Brain microvascular endothelial cell (primary cell): ENCODE measurements around the gene BBS9.
"Not testable (repeated sequence)": the region's sequence is repeated elsewhere in the genome, so short reads cannot be mapped to it uniquely, and the experiment has no call there.

ENCODE experiments used
- DNase-seq: peaks from one replicate; pipeline ENCODE4 v3.0.0-alpha.2; 2020
- H3K27ac ChIP-seq: fragments of 250-450 bp; sonication (Bioruptor Pico); 2 replicates; pipeline ENCODE4 v1.5.1; 2020; ENCODE audit warnings: mild to moderate bottlenecking, moderate library complexity
- H3K27me3 ChIP-seq: fragments of 250-450 bp; sonication (Bioruptor Pico); replicated peaks from 2 replicates; pipeline ENCODE4 v1.5.1; 2020; ENCODE audit warnings: mild to moderate bottlenecking
- H3K36me3 ChIP-seq: fragments of 250-450 bp; sonication (Bioruptor Pico); replicated peaks from 2 replicates; pipeline ENCODE4 v1.5.1; 2020; ENCODE audit warnings: mild to moderate bottlenecking
- H3K4me3 ChIP-seq: 2 replicates; pipeline ENCODE4 v1.5.1; 2011; ENCODE audit warnings: low read depth, mild to moderate bottlenecking, control low read depth, low read length, moderate library complexity
- CTCF ChIP-seq: IDR thresholded peaks from 2 replicates; pipeline ENCODE4 v1.5.1; 2011; ENCODE audit warnings: low read depth, mild to moderate bottlenecking, moderate library complexity, low read length, control low read depth, inconsistent platforms; ENCODE audit errors: missing control alignments
- in situ Hi-C: cut with HindIII; loops from 2 replicates; pipeline ENCODE4 v1.10.0; 2017; ENCODE audit warnings: low sequenced_read_pairs, low pct_ligation_motif_present

BBS9 gene

GRCh38 chr7:33091111-33091531 is 38.2 kb upstream of the BBS9 start:
- no peak for TF ChIP-seq CTCF
- in situ Hi-C loops = no loop called here
- Histone ChIP-seq H3K4me3 (no peak overlapping the region), H3K27me3 (no peaks in the 10 kb centered on the region), H3K27ac (no peak overlapping the region), H3K36me3 (peaks cover 10% of the 10 kb centered on the region)
- no peak for DNase-seq

GRCh38 chr7:33091641-33092191 is 37.6 kb upstream of the BBS9 start:
- TF ChIP-seq CTCF = no peak
- no peak for DNase-seq
- H3K4me3 ChIP-seq = no peak overlapping the region
- peaks cover 15% of the 10 kb centered on the region for H3K36me3 ChIP-seq
- no peak overlapping the region for H3K27ac ChIP-seq
- in situ Hi-C loops = no loop called here
- no peaks in the 10 kb centered on the region for H3K27me3 ChIP-seq

GRCh38 chr7:33093266-33093665 is 36.1 kb upstream of the BBS9 start:
- H3K36me3 ChIP-seq = peaks cover 24% of the 10 kb centered on the region

GRCh38 chr7:33094745-33095275 is 34.6 kb upstream of the BBS9 start:
- DNase-seq, in situ Hi-C loops, H3K27me3 ChIP-seq, H3K27ac ChIP-seq, H3K4me3 ChIP-seq: not testable (repeated sequence)
- H3K36me3 ChIP-seq = peaks cover 34% of the 10 kb centered on the region

More at GRCh38 chr7:33093266-33093665, 36.1 kb upstream of the BBS9 start:
- Histone ChIP-seq H3K4me3 (no peak overlapping the region), H3K27me3 (no peaks in the 10 kb centered on the region), H3K27ac (no peak overlapping the region)
- DNase-seq = no peak
- in situ Hi-C loops = no loop called here
- TF ChIP-seq CTCF = no peak

- in situ Hi-C loops = no loop called here
- no peak for DNase-seq
- H3K36me3 ChIP-seq = peaks cover 44% of the 10 kb centered on the region
- TF ChIP-seq CTCF = no peak
- no peak overlapping the region for H3K4me3 ChIP-seq
- H3K27ac ChIP-seq = no peak overlapping the region
- no peaks in the 10 kb centered on the region for H3K27me3 ChIP-seq
These were observed 30.0 kb upstream of the BBS9 start for GRCh38 chr7:33099154-33099940.

- Histone ChIP-seq H3K4me3 (no peak overlapping the region), H3K27me3 (no peaks in the 10 kb centered on the region), H3K27ac (no peak overlapping the region), H3K36me3 (peaks cover 39% of the 10 kb centered on the region)
- DNase-seq = no peak
- in situ Hi-C loops = no loop called here
- TF ChIP-seq CTCF = no peak
These were observed 28.6 kb upstream of the BBS9 start for GRCh38 chr7:33100770-33101169.
